Activated CD8-positive, alpha-beta memory T cell treated with anti-CD3 and anti-CD28 coated beads for 36 hours (primary cell): Measurements from ENCODE around the gene LIN37. TPM values are rescaled to one million over a fixed set of nuclear protein-coding genes. Genes with fewer than 3 reads are reported as not detected.

ENCODE experiments used
- CTCF ChIA-PET: fragments of 350-600 bp; sonication (Branson Sonifier 250); formaldehyde crosslinking; loops from one replicate; lab custom pipeline; 2021; ENCODE audit warnings: antibody characterized with exemption; lab: Charles Lee
- POLR2A ChIA-PET: fragments of 350-600 bp; sonication (Branson Sonifier 250); formaldehyde crosslinking; loops from one replicate; lab custom pipeline; 2021; ENCODE audit warnings: antibody characterized with exemption; lab: Charles Lee
- total RNA-seq, 2 experiments: library from RNA; stranded (reverse); gene quantifications; one replicate each; pipeline ENCODE4 v1.2.3, GENCODE V29; 2021

The LIN37 gene
- total RNA-seq, 2 experiments from 2014 or later = 7.3 to 10.5 TPM

DNA sequence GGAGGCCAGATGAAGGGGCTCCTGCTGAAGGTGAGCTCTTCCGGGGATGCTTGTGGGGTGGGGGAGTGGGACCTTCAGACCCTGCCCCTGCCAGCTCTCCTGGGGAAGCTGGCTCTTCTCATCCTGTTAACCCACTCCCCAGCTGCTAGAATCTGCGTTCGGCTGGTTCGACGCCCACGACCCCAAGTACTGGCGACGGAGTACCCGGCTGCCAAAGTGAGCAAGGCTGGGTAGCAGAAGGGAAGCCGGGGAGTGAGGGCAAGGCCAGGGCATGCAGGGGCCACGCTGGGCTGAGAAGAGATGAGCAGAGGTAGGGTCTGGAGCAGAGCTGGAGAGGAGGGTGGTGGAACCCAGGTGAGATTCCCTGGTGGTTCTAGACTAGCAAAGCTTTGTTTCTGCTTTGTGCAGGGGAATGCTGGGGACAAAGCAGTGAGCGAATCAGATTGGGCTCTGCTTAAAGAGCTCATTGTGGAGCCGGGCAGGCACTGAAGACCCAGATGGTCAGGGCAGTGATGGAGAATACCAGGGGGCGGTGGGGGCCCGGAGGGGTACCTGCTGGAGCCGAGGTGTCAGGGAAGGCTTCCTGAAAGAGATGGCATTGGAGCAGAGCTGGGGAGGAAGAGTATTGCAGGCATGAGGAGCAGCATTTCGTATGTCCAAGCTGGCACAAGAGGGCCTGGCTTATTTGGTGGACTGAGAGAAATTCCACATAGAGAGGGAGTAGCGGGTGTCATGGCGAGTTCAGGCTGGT lies 20.2 kb upstream of the LIN37 start:
- ChIA-PET POLR2A (interaction anchor here (2.3 kb wide), 1 partner anchor 9 kb away, joined by 18 read pairs; no protein-coding TSS in a partner anchor), CTCF (interaction anchor here (1.2 to 1.9 kb wide), 3 partner anchors 14 to 35 kb away, joined by 3 to 8 read pairs (median 5); partner anchors contain the start of gene IGFLR1)

DNA sequence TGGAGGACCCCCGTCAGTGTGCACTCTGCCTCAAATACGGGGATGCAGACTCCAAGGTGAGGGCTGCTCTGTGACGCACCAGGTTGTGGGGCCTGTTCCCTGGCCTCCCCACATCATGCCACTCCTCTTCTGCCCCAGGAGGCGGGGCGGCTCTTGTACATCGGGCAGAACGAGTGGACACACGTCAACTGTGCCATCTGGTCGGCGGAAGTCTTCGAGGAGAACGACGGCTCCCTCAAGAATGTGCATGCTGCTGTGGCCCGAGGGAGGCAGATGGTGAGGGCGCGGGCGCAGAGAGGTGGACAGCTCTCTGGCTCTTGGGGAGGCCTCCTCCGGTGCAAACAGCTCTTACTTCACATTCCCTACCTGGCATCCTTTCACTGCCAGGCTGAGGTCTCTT lies 19.4 kb upstream of the LIN37 start:
- CTCF ChIA-PET = interaction anchor here (1.2 to 1.6 kb wide), 2 partner anchors 13 to 36 kb away, joined by 3 to 8 read pairs; partner anchors contain the start of gene IGFLR1
- POLR2A ChIA-PET = no interaction called here

DNA sequence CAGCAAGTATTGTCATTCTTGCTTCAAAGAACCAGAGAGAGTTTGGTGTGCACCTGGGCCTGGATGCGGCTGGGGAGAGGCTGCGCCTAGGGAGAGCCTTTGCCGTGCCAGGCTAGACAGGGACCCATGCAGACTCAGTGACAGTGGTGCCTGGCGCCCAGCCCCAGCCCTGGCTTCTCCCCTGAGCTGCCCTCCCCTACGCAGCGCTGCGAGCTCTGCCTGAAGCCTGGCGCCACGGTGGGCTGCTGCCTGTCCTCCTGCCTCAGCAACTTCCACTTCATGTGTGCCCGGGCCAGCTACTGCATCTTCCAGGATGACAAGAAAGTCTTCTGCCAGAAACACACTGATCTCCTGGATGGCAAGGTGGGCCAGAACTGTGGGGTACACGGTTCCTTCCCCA lies 18.6 kb upstream of the LIN37 start:
- POLR2A ChIA-PET = interaction anchor here (1.7 kb wide), 1 partner anchor 8 kb away, joined by 3 read pairs; no protein-coding TSS in a partner anchor
- CTCF ChIA-PET = no interaction called here

DNA sequence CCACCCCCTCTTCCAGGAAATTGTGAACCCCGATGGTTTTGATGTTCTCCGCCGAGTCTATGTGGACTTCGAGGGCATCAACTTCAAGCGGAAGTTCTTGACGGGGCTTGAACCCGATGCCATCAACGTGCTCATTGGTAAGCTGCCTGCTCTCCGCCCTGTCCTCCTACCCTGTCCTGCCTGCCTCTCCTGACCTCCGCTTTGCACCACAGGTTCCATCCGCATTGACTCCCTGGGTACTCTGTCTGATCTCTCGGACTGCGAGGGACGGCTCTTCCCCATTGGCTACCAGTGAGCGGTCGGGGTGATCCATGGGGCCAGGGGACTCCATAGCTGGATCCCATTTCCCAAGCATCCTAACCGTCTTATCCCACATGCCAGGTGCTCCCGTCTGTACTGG lies 18.1 kb upstream of the LIN37 start:
- CTCF ChIA-PET = no interaction called here

DNA sequence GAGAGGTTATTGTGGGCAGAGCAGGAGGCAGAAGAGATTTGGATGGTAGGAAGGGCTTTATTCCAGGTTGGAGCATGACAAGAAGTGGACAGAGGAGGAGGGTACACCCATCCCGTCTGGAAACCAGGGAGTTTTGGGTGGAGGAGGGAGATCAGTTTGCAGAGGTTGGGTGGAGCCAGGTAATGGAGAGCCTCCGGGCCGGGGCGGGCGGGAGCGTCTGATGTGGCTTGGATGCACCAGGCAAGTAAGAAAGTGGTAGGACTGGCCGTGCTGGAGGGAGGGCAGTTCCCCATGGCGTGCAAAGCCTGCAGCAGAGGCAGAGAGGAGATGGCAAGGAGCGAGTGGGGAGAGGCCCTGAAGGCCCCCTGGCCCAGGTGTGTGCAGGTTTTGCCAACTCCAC lies 17.0 kb upstream of the LIN37 start:
- ChIA-PET CTCF (interaction anchor here (1.1 kb wide), 1 partner anchor 9 kb away, joined by 3 read pairs; no protein-coding TSS in a partner anchor), POLR2A (no interaction called here)

More for the DNA sequence above, 18.1 kb upstream of the LIN37 start:
- POLR2A ChIA-PET = interaction anchor here (1.7 kb wide), 1 partner anchor 9 kb away, joined by 3 read pairs; no protein-coding TSS in a partner anchor

DNA sequence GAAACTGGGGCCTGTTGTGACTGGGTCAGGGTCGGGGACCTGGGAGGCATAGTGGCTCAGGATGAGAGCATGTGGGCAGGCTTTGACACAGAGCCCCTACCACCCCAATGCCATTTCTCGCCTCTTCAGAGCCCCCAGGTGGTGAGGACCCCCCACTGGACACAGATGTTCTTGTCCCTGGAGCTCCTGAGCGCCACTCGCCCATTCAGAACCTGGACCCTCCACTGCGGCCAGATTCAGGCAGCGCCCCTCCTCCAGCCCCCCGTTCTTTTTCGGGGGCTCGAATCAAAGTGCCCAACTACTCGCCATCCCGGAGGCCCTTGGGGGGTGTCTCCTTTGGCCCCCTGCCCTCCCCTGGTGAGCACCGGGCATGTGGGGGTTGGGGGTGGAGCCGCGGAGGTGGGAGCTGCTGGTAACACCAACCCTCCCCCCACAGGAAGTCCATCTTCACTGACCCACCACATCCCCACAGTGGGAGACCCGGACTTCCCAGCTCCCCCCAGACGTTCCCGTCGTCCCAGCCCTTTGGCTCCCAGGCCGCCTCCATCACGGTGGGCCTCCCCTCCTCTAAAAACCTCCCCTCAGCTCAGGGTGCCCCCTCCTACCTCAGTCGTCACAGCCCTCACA lies 16.5 kb upstream of the LIN37 start:
- CTCF ChIA-PET = interaction anchor here (1.1 kb wide), 1 partner anchor 9 kb away, joined by 3 read pairs; no protein-coding TSS in a partner anchor
- POLR2A ChIA-PET = no interaction called here

DNA sequence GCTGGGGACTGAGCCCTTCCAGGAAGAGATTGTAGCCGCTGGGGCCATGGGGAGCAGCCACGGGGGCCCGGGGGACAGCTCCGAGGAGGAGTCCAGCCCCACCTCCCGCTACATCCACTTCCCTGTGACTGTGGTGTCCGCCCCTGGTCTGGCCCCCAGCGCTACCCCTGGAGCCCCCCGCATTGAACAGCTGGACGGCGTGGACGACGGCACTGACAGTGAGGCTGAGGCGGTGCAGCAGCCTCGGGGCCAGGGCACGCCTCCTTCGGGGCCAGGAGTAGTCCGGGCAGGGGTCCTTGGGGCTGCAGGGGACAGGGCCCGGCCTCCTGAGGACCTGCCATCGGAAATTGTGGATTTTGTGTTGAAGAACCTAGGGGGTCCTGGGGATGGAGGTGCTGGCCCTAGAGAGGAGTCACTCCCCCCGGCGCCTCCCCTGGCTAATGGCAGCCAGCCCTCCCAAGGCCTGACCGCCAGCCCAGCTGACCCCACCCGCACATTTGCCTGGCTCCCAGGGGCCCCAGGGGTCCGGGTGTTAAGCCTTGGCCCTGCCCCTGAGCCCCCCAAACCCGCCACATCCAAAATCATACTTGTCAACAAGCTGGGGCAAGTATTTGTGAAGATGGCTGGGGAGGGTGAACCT lies 15.7 kb upstream of the LIN37 start:
- CTCF ChIA-PET = interaction anchor here (1.1 kb wide), 1 partner anchor 8 kb away, joined by 3 read pairs; no protein-coding TSS in a partner anchor
- POLR2A ChIA-PET = interaction anchor here (0.6 kb wide), 1 partner anchor 12 kb away, joined by 3 read pairs; no protein-coding TSS in a partner anchor

DNA sequence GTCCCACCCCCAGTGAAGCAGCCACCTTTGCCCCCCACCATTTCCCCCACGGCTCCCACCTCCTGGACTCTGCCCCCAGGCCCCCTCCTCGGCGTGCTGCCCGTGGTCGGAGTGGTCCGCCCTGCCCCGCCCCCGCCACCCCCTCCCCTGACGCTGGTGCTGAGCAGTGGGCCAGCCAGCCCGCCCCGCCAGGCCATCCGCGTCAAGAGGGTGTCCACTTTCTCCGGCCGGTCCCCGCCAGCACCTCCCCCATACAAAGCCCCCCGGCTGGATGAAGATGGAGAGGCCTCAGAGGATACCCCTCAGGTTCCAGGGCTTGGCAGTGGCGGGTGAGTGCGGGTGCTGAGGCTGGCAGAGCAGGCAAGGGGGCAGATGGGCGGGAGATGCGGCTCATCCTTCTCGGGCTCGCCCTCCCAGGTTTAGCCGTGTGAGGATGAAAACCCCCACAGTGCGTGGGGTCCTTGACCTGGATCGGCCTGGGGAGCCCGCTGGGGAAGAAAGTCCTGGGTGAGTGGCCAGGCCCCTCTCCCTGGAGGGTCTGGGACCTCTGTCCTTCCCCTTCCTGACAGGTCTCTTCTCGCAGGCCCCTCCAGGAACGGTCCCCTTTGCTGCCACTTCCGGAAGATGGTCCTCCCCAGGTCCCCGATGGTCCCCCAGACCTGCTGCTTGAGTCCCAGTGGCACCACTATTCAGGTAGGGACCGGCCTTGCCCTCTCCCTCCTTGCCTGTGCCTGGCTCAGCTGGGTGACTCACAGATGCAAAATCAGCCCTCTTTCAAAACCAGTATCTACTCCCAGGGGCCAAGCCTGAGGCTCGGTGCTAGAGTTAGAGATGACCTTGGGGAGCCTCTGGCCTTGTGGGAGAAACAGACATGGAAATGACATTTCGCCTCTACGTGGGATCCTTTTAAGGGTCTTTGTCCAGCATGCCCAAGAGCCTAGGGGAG lies 14.9 kb upstream of the LIN37 start:
- POLR2A ChIA-PET = interaction anchor here (0.6 to 1.2 kb wide), 2 partner anchors 13 to 15 kb away, joined by 3 to 4 read pairs; no protein-coding TSS in a partner anchor

DNA sequence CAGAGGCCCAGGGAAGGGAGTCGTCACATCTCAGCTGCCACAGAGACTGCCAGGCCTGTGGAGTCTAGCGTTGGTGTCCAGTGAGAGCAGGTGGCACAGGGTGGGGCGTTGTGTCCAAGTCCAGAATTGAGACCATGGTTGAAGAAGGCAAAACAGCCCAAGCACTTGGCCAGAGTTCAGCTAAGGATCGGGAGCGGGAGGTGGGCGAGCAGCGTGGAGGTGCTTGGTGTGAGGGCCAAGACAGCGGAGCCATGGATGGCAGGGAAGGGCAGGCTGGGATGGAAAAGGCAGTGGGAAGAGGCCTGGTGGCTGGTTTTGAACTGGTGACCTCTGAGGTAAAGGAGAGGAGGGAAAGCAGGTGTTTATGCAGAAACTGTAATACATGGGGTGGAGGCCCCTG lies 14.1 kb upstream of the LIN37 start:
- ChIA-PET POLR2A (interaction anchor here (1.2 kb wide), 1 partner anchor 16 kb away, joined by 4 read pairs; no protein-coding TSS in a partner anchor), CTCF (interaction anchor here (1.1 kb wide), 1 partner anchor 39 kb away, joined by 6 read pairs; no protein-coding TSS in a partner anchor)

More for the DNA sequence above, 14.9 kb upstream of the LIN37 start:
- CTCF ChIA-PET = interaction anchor here (1.1 kb wide), 1 partner anchor 39 kb away, joined by 6 read pairs; no protein-coding TSS in a partner anchor

DNA sequence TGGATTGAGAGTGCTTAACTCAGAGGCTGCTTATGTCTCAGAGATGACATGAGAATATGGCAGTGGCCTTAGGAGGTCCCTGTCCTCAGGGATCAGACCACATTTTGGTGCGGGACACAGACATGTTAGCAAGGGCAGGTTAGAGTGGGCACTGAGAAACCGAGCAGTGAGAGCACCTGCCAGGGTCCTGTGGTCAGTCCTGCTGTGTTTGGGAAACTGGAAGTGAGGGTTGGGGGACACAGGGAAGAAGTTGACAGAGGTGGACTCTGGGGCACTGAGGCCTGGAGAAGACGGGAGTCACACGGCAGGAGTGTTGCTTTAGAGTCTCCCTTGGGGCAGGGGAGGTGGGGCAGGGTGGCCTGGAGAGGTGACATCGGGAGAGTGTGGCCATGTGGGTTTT lies 13.5 kb upstream of the LIN37 start:
- POLR2A ChIA-PET = interaction anchor here (0.5 to 1.2 kb wide), 2 partner anchors 16 to 19 kb away, joined by 3 to 4 read pairs; no protein-coding TSS in a partner anchor
- CTCF ChIA-PET = no interaction called here

DNA sequence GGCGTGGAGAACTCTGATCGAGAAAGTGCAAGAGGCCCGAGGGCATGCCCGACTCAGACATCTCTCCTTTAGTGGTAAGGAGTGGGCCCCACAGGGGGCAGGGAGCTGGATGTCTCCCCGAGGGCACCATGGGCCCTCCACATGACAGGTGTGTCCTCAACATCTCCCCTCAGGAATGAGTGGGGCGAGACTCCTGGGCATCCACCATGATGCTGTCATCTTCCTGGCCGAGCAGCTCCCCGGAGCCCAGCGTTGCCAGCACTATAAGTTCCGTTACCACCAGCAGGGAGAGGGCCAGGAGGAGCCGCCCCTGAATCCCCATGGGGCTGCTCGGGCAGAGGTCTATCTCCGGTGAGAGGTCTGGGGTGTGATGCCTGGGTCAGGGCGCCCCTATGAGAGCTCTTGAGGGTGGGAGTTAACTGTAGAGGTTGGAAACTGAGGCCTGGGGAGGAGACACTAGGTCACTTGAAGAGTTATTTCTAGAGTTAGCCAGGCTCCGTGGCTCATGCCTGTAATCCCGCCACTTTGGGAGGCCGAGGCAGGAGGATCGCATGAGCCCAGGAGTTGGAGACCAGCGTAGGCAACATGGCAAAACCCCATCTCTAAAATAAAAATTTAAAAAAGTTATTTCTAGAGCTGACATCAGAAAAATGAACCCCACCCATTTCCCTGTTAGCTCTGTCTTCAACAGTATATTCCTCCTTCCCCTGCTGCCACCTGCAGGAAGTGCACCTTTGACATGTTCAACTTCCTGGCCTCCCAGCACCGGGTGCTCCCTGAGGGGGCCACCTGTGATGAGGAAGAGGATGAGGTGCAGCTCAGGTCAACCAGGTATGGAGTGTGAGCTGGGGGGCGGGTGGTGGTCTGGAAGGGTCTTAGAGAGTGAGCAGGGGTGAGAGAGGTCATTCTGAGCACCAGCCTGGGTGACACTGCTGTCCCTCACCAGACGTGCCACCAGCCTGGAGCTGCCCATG lies 11.2 kb upstream of the LIN37 start:
- POLR2A ChIA-PET = interaction anchor here (0.5 to 2.7 kb wide), 6 partner anchors 10 to 61 kb away, joined by 3 to 18 read pairs (median 4); partner anchors contain the start of gene LIN37
- CTCF ChIA-PET = interaction anchor here (0.6 to 1.6 kb wide), 4 partner anchors 18 to 44 kb away, joined by 3 to 5 read pairs (median 4); no protein-coding TSS in a partner anchor

DNA sequence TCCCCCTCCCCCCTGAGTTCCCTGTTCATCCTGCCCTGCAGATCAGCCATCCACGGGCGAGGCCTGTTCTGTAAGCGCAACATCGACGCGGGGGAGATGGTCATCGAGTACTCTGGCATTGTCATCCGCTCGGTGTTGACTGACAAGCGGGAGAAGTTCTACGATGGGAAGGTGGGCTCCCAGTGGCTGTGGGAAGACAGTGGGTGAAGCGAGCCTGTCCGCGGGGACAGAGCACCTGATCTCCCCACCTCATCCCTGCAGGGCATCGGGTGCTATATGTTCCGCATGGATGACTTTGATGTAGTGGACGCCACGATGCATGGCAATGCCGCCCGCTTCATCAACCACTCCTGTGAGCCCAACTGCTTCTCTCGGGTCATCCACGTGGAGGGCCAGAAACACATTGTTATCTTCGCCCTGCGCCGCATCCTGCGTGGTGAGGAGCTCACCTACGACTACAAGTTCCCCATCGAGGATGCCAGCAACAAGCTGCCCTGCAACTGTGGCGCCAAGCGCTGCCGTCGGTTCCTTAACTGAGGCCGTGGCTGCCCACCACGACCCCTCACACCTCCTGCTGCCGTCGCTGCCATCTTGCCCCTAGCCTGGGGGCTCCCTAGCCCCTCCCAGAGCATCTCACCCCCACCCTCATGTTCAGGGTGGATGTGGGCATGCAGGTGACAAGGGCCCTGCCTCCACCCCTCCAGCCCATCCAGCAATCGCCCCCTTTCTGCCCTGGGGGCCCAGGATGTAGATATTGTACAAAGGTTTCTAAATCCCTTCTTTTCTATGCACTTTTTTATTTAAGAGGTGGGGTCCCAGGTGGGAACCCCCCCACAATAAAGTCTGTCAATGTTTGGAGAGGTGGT lies 10.1 kb upstream of the LIN37 start:
- ChIA-PET CTCF (interaction anchor here (1.6 kb wide), 1 partner anchor 19 kb away, joined by 5 read pairs; no protein-coding TSS in a partner anchor), POLR2A (interaction anchor here (1.2 to 2.7 kb wide), 4 partner anchors 10 to 17 kb away, joined by 3 to 18 read pairs (median 4); partner anchors contain the start of gene LIN37)

DNA sequence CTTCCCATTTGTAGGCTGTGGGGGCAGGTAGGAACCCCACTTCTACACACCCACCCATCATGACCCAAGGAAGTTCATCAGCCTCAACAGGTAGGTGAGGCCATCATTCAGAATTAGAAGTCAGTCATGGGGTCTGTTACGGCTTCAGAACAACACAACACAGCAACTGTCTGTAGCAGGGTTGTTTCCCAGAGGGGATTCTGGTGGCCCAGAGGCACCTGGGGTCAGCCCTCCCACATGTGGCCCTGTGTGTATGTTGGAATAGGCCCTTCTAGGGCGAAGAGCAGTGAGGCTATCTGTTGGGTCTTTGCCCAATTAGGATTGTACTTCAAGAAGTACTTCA lies 9.5 kb upstream of the LIN37 start:
- CTCF ChIA-PET = no interaction called here
- POLR2A ChIA-PET = interaction anchor here (1.2 to 2.7 kb wide), 3 partner anchors 9 to 18 kb away, joined by 3 to 18 read pairs (median 10); partner anchors contain the start of gene LIN37

DNA sequence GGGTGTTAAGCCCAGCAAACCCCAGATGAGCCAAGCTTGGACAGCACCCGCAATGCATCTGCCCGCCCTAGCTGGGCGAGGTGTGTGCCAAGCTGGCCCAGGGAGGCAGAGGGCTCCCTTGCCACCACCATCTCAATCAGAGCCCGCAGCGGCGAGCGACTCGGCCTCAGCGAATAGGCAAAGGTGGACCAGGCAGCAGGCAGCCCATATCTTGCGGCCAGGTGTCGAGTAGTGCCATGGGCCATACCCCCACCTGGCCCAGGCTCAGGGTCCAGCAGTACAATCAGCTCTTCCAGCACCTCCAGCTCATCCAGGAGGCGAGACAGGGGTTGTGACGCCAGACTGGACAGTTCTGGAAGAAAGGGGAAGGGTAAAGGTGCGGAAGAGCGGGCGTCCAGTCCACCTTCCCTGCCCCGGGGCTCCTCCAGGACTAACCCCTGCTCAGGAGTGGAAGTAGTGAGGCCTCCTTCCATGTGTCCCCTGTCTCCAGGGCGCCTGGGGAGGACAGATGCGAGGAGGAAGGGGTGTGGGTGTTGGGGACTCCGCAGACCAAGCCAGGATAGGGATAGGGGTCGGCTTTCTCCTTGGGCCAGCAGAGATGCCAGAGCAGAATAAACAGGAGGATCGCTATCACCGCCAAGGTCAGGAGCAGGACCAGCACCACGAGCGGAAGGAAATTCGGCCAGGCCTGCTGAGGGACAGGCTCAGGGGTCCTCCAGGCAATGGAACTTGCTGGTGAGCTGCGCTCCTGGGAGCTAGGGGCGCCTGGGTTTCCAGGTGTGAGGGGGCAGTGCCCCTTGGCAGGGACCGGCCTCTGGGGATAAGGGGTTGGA lies 8.9 kb upstream of the LIN37 start:
- CTCF ChIA-PET = interaction anchor here (0.9 to 2.0 kb wide), 6 partner anchors 16 to 193 kb away, joined by 3 to 10 read pairs (median 6); partner anchors contain the start of gene KMT2B

More for the DNA sequence above, 8.9 kb upstream of the LIN37 start:
- POLR2A ChIA-PET = interaction anchor here (0.6 to 2.0 kb wide), 6 partner anchors 14 to 152 kb away, joined by 3 to 26 read pairs (median 8); no protein-coding TSS in a partner anchor
